Measurements from ENCODE around the gene ARHGEF28.

The ARHGEF28 gene

DNA sequence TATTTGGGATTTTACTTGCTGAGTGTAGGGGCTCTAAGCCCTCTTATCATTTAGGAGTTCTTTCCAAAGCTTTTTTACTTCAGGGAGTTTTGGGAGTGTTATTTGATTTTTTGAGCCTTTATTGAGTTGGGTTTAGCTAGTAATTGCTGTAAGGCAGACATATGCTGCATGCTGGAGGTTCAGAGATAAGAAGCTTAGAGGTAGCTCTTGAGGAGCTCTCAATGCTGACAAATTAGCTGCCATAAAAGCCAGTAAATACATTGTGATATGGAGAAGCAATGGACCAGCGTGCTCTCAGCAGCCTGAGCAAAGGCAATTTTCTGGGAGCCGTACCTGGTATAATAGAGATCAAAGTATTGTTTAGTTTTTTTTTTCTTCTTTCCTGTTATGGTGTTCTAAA is 11.6 kb downstream of the ARHGEF28 start:
- Histone ChIP-seq H3K27me3 (ENCODE audit: insufficient read depth, poor library complexity, severe bottlenecking) (no peaks in the 10 kb centered on the region), H3K27ac (replicated peaks) (no peak overlapping the region), H3K4me3 (replicated peaks; ENCODE audit: insufficient read depth, low read length) (no peak overlapping the region)
- no peak for DNase-seq (ENCODE audit: low read depth in 1 of 2, low spot score in 1 of 2)
- TF ChIP-seq GABPA (IDR thresholded peaks at IDR 0.05; ENCODE audit: low read depth), result no peak
- TF ChIP-seq, protein P1, sequence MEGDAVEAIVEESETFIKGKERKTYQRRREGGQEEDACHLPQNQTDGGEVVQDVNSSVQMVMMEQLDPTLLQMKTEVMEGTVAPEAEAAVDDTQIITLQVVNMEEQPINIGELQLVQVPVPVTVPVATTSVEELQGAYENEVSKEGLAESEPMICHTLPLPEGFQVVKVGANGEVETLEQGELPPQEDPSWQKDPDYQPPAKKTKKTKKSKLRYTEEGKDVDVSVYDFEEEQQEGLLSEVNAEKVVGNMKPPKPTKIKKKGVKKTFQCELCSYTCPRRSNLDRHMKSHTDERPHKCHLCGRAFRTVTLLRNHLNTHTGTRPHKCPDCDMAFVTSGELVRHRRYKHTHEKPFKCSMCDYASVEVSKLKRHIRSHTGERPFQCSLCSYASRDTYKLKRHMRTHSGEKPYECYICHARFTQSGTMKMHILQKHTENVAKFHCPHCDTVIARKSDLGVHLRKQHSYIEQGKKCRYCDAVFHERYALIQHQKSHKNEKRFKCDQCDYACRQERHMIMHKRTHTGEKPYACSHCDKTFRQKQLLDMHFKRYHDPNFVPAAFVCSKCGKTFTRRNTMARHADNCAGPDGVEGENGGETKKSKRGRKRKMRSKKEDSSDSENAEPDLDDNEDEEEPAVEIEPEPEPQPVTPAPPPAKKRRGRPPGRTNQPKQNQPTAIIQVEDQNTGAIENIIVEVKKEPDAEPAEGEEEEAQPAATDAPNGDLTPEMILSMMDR (IDR thresholded peaks at IDR 0.05; ENCODE audit: insufficient read depth, low read length), result no peak
- TF ChIP-seq SPI1 (IDR thresholded peaks at IDR 0.05; ENCODE audit: borderline replicate concordance, low read depth), result no peak
- TF ChIP-seq, protein P2, sequence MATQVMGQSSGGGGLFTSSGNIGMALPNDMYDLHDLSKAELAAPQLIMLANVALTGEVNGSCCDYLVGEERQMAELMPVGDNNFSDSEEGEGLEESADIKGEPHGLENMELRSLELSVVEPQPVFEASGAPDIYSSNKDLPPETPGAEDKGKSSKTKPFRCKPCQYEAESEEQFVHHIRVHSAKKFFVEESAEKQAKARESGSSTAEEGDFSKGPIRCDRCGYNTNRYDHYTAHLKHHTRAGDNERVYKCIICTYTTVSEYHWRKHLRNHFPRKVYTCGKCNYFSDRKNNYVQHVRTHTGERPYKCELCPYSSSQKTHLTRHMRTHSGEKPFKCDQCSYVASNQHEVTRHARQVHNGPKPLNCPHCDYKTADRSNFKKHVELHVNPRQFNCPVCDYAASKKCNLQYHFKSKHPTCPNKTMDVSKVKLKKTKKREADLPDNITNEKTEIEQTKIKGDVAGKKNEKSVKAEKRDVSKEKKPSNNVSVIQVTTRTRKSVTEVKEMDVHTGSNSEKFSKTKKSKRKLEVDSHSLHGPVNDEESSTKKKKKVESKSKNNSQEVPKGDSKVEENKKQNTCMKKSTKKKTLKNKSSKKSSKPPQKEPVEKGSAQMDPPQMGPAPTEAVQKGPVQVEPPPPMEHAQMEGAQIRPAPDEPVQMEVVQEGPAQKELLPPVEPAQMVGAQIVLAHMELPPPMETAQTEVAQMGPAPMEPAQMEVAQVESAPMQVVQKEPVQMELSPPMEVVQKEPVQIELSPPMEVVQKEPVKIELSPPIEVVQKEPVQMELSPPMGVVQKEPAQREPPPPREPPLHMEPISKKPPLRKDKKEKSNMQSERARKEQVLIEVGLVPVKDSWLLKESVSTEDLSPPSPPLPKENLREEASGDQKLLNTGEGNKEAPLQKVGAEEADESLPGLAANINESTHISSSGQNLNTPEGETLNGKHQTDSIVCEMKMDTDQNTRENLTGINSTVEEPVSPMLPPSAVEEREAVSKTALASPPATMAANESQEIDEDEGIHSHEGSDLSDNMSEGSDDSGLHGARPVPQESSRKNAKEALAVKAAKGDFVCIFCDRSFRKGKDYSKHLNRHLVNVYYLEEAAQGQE (IDR thresholded peaks at IDR 0.05; ENCODE audit: insufficient replicate concordance, low read depth), result no peak
- no peak for TF ChIP-seq POLR2AphosphoS5 (IDR thresholded peaks at IDR 0.05; ENCODE audit: low read depth)

DNA sequence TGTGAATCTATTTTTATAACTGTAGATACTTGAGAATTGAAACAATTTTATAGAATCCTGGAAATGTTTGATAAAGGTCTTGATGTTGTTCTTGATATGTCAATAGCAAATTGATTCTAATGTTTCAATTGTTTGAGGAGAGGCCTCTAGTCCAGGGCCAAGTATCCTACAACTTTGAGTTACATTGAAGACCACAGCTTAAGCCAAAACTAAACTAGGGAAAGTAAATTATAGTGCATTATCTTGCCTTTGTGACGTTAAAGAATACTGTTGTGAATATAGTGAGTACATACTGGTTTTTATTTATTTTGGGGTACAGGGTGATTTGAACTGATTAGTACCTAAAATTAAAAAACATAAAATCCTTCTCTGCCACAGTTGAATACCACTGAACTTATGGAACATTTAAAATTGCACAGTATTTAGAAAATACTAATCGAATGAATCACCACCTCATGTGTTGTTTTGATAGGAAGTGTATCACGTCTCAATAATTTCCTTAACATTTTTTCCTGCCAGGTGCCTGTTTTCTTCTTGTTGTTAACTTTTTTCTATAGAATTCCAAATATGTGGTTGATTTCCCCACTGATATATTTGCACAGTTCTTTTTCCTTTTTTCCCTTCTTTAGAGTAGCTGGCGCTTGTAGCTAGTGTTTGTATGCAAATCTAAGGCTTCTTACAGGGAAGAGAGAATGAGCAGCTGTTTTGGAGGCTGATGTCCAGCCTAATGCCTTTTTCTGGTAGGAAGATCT is 12.5 kb downstream of the ARHGEF28 start:
- TF ChIP-seq GABPA (IDR thresholded peaks at IDR 0.05; ENCODE audit: low read depth), result no peak
- TF ChIP-seq POLR2AphosphoS5 (IDR thresholded peaks at IDR 0.05; ENCODE audit: low read depth), result no peak
- TF ChIP-seq, protein P2 (IDR thresholded peaks at IDR 0.05; ENCODE audit: insufficient replicate concordance, low read depth), result no peak
- TF ChIP-seq SPI1 (IDR thresholded peaks at IDR 0.05; ENCODE audit: borderline replicate concordance, low read depth), result no peak
- no peak for DNase-seq (ENCODE audit: low read depth in 1 of 2, low spot score in 1 of 2)
- no peak overlapping the region for H3K4me3 ChIP-seq (replicated peaks; ENCODE audit: insufficient read depth, low read length)
- H3K27ac ChIP-seq (replicated peaks), result no peak overlapping the region
- H3K27me3 ChIP-seq (ENCODE audit: insufficient read depth, poor library complexity, severe bottlenecking), result no peaks in the 10 kb centered on the region

DNA sequence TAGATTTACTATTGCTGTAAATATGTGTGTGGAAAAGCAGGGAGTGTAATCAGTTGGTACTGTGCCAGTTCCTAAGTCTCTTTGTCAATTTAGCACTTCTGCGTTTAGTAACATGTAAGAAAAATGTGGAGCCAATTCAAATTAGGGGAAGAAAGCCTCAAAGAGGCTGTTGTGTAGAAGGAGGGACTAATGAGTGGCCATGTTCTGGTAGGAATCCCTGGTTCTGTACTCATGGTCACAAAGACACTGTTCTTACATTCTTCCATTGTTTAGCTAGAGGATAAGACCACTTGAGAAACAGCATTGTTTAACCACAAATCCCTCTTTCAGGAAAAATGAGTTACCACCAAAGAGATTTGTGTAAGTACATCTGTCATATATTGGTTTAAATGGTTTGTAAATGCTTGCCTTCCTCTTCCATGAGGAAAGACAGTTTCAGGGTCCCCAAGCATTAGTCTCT is 14.9 kb downstream of the ARHGEF28 start:
- no peak overlapping the region for H3K27ac ChIP-seq (replicated peaks)
- TF ChIP-seq SPI1 (IDR thresholded peaks at IDR 0.05; ENCODE audit: borderline replicate concordance, low read depth) (no peak), POLR2AphosphoS5 (IDR thresholded peaks at IDR 0.05; ENCODE audit: low read depth) (no peak), GABPA (IDR thresholded peaks at IDR 0.05; ENCODE audit: low read depth) (no peak)
- TF ChIP-seq, protein P2 (IDR thresholded peaks at IDR 0.05; ENCODE audit: insufficient replicate concordance, low read depth), result no peak
- TF ChIP-seq, protein P1 (IDR thresholded peaks at IDR 0.05; ENCODE audit: insufficient read depth, low read length), result no peak
- no peaks in the 10 kb centered on the region for H3K27me3 ChIP-seq (ENCODE audit: insufficient read depth, poor library complexity, severe bottlenecking)
- no peak overlapping the region for H3K4me3 ChIP-seq (replicated peaks; ENCODE audit: insufficient read depth, low read length)
- DNase-seq (ENCODE audit: low read depth in 1 of 2, low spot score in 1 of 2), result no peak

Data from HL-60 (cell line).